Fibroblast of gingiva (primary cell): Measurements from ENCODE around the gene SGK1.

Experiments used
- DNase-seq: peaks from one replicate; pipeline ENCODE4 v3.0.0-alpha.2; 2011; ENCODE audit warnings: low read depth

SGK1 gene

GRCh38 chr6:134170844-134171243, 147.1 kb downstream of the SGK1 start:
- peak; percentile 38 for DNase-seq

DNA sequence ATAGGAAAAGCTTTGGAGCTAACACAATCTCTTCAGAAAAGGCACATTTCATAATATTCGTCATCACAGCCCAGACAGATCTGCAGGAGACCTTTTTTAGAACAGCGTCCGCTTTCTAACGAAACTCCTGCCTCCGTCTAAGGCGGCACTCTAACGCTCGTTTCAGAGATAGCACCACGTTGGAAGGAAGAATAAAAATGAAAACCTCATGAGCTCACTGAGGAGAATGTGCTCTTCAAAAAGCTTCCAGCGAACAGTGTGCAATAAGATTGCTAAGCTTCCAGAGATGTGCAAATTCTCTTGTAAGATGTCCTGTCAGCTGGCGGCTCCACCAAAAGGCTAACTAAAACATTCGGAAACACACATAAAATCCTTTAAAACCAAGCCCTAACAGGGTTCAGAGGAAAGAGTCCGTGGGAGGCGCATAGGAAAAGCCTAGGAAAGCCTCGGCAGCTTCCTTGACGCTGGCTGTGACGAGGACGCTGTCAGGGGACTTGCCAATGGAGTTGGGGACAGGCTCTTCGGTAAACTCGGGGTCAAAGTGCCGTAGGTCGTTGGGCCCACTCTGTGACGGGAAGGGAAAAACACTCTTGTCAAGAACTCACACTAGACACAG, 147.9 kb downstream of the SGK1 start:
- no peak for DNase-seq

DNA sequence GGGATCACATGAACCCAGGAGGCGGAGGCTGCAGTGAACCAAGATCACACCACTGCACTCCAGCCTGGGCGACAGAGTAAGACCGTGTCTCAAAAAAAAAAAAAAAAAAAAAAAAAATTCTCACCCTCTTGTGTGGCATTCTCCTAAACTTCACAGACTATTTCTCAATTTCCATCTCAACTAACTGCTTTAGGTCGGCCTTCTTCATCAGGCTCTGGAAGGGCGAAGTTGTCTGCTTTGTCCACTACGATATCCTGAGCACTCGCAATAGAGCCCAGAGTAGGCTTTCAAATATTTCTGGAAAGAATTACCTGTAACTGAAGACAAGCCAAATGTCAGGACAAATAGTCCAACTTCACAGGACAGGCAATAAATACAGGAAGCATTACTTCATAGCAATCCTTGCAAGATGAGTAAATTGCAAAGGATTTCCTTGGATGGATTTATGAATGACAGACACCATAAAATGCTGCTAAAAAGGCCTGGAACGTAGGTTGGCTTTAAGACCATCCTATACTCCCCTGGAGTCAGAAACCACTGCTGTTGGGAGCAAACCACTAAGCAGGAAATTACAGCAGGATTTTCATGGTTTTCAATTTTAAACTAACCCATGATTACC, 149.2 kb downstream of the SGK1 start:
- DNase-seq = peak; percentile 20

- peak; percentile 25 for DNase-seq
Observed at GRCh38 chr6:134166511-134167261, 151.2 kb downstream of the SGK1 start.

DNA sequence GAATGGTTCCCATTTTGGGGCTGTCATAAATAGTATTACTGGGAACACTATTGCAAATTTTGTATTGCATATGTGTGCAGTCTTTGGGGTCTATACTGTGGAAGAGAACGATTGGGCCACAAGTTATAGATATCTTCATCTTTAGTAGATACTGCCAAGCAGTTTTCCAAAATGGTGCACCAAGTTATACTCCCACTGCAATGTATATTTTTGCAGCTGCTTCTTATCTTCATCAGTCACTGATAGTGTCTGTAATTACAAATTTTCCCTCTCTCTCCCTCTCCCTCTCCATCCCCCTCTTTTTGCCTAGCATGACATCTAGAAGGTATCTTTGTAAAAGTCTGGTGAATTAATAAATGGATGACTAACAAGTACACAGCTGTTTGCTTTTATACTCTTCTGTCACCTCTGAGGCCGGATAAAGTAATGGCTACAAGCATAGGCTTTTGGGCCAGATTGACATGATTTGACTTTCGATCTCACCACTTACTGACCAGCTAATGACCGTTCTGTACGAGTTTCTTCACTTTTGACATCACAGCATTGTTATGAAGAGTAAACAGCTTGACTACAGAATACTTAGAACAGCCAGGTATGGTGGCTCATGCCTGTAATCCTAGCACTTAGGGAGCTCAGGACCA, 152.2 kb downstream of the SGK1 start:
- no peak for DNase-seq

DNA sequence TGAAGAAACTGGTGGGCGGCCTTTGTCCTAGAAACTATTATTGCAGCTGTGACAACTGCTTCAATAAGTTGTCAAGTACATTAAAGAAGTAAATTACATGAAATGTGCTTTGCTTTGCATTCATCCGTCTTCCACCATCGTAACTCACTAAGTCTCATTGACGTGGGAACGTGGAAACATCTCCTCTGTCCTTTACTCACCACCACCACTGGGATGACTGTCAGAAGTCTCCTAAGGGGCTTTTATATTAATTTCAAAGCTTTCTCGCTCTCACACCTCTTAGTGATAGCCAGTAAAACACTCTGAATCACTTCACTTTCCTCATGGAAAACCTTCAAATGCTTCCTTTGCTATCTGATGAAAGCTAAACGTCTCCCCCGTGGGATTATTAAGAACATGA, 153.6 kb downstream of the SGK1 start:
- no peak for DNase-seq

DNA sequence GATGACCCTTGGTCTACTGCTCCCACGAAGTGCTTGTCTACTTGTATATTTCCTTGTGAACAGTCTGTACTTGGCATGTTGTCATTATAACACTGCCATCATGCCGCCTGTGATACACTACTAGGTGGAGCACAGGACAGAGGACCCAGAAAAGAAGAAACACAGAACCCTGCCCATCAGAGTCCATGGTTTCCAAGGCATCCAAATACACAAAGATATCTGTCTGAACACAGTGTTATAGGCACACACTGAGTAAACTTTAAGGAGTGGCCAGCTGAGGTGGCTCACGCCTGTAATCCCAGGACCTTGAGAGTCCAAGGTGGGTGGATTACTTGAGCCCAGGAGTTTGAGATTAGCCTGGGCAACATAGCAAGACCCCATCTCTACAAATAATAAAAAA, 155.0 kb downstream of the SGK1 start:
- DNase-seq = no peak

GRCh38 chr6:134161041-134161440, 156.9 kb downstream of the SGK1 start:
- no peak for DNase-seq

- no peak for DNase-seq
Observed at GRCh38 chr6:134152767-134153485, 165.0 kb downstream of the SGK1 start.

DNA sequence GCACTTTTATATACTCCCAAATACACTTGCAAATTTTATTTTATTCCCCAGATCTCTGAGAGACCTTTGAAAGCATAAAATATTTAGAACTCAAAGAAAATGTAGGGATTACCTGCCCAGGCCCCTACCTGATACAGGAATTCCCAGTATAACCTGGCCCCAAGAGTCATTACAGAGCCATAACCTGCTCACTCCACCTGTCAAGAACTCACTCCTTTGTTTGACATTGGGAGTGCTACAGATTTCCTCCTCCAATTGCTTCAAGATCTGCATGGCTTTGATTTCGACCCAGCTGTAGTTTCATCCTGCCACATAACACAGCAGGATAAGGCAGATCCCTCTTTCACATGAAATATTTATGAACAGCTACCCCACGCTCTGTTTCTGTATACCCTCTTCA, 169.3 kb downstream of the SGK1 start:
- DNase-seq = no peak

DNA sequence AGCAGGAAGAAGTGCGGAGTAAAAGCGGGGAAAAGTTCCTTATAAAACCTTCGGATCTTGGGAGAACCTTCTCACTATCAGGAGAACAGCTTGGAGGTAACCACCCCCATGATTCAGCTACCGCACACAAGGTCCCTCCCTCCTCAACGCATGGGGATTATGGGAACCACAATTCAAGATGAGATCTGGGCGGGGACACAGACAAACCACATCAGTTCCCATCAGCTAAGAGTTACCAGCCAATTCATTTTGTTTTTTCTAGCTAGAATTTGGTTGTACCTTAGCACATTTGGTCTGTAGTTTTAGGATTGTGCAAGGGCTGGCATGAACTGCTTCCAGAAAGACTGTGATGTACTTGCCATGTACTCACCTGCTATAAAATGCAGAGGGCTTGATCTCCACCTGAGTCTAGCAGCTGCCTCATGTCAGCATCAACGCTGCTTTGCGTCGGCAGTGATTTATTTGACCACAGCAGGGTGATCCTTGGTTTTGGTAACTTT, 170.8 kb downstream of the SGK1 start:
- DNase-seq = no peak

DNA sequence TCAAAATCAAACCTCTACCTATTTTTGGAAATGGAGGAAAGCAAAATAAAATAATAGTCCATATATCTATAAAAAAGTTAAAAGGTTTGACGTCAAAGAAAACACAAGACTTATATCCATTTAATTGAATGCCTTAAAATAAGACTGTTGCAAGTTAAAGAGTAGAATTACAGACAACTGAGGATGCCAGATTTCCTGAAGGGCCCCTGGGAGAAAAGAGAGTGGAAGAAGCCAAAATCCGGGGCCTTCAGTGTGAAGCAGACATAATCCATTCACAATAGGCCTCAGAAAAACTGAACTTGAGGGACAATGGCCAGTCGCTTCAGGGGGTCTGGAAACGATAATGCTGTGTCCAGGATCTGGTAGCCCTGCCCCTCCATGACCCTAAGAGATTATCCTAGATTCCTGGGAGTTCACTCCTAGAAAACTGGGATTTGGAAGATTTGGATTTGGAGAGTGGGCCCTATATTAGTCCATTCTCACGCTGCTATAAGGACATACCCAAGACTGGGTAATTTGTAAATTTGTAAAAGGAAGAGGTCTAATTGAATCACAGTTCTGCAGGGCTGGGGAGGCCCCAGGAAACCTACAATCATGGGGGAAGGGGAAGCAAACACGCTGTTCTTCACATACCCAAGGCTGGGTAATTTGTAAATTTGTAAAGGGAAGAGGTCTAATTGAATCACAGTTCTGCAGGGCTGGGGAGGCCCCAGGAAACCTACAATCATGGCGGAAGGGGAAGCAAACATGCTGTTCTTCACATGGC, 171.5 kb downstream of the SGK1 start:
- DNase-seq = peak; percentile 51

- peak; percentile 25 for DNase-seq
Observed at GRCh38 chr6:134145786-134146185, 172.1 kb downstream of the SGK1 start.

- peak; percentile 81 for DNase-seq
Observed at GRCh38 chr6:134138226-134138975, 179.5 kb downstream of the SGK1 start.

DNA sequence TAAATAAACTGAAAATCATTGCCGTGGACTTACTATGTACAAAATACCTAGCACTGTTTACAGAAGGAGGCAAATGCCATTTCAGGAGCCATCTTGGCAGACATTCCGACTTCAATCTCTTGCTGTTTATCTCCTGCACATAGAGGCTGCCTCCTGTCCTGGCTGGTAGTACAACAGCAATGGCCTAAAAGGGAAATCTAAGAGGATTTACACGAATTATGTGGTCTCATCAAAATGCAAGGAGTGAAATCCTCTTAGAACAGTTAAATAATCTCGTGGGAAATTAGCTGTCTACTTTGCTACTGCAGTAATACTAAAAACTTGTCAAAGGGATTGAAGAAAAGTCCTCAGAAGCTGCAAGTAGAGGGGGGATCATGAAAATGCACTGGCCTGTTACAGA, 183.3 kb downstream of the SGK1 start:
- no peak for DNase-seq

- no peak for DNase-seq
Observed at GRCh38 chr6:134132494-134133141, 185.3 kb downstream of the SGK1 start.

GRCh38 chr6:134131530-134132139, 186.3 kb downstream of the SGK1 start:
- DNase-seq = no peak

GRCh38 chr6:134128146-134128545, 189.8 kb downstream of the SGK1 start:
- DNase-seq = no peak

DNA sequence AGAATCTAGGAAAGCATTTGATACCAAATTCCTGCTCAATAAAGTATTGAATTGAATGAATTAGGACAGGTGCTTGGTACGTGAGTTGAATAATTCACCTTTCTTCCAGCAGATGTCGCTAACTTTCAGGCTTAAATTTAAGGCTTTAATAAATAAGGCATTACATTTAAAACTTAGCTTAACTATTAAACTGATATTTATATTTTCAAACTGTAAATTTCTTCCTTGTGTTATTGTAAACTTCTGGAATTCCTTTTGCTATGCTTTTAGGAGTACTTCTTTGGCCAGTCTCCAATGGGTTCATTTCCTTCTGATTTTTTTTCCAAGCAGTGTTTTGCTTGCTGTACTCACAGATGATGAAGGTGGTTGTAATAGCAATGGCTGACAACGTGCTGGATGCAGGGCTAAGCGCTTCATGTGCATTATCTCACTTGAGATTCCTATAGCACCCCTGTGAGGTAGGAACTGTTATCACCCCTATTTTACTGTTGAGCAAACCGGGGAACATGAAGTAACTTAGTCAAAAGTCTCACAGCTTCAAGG, 194.2 kb downstream of the SGK1 start:
- DNase-seq = peak; percentile 70
